Neutrophil (primary cell): ENCODE measurements around the gene ERGIC1.

Experiments
- H3K27ac ChIP-seq: fragments of 200-600 bp; sonication (generic); 2 replicates; pipeline ENCODE4 v1.5.1; 2016; ENCODE audit warnings: mild to moderate bottlenecking, moderate library complexity
- H3K27me3 ChIP-seq: fragments of 200-600 bp; sonication (generic); 2 replicates; pipeline ENCODE4 v1.6.0; 2016; ENCODE audit warnings: mild to moderate bottlenecking
- H3K36me3 ChIP-seq: fragments of 200-600 bp; sonication (generic); 2 replicates; pipeline ENCODE4 v1.5.1; 2017
- H3K4me1 ChIP-seq, 2 experiments: fragments of 200-600 bp in 1 of 2; sonication (generic) in 1 of 2; 1 replicate in 1 of 2; 2 replicates in 1 of 2; pipeline versions ENCODE4 v1.5.1 to v1.6.1; 2013 to 2016; ENCODE audit warnings: low read depth in 1 of 2, low read length in 1 of 2, mild to moderate bottlenecking in 1 of 2, moderate library complexity in 1 of 2; ENCODE audit not compliant: control insufficient read depth in 1 of 2, insufficient read depth in 1 of 2
- H3K4me3 ChIP-seq, 2 experiments: fragments of 200-600 bp in 1 of 2; sonication (generic) in 1 of 2; 1 replicate in 1 of 2; 2 replicates in 1 of 2; pipeline ENCODE4 v1.5.1; 2013 to 2016; ENCODE audit warnings: low read depth in 1 of 2, low read length in 1 of 2, mild to moderate bottlenecking in 1 of 2, moderate library complexity in 1 of 2
- H3K9me3 ChIP-seq: fragments of 200-600 bp; sonication (generic); 2 replicates; pipeline ENCODE4 v1.5.1; 2016
- CTCF ChIP-seq: fragments of 200-600 bp; sonication (generic); IDR thresholded peaks from 2 replicates; pipeline ENCODE4 v1.5.1; 2016; ENCODE audit warnings: antibody characterized with exemption

The ERGIC1 gene

GRCh38 chr5:172969921-172970320 lies 135.9 kb downstream of the ERGIC1 start:
- Histone ChIP-seq H3K27ac (peak overlapping the region; percentile 85), H3K9me3 (no peaks in the 10 kb centered on the region), H3K36me3 (no peaks in the 10 kb centered on the region), H3K27me3 (no peaks in the 10 kb centered on the region), H3K4me1 (peaks cover 22 to 24% of the 10 kb centered on the region in 2 experiments), H3K4me3 (peak overlapping the region in 1 of 2 experiments; percentile 41)
- no peak for TF ChIP-seq CTCF

GRCh38 chr5:172971482-172971881 lies 137.4 kb downstream of the ERGIC1 start:
- peaks cover 22 to 24% of the 10 kb centered on the region in 2 experiments for H3K4me1 ChIP-seq
- no peak overlapping the region for H3K4me3 ChIP-seq
- TF ChIP-seq CTCF, result no peak

GRCh38 chr5:172972552-172972951 lies 138.5 kb downstream of the ERGIC1 start:
- Histone ChIP-seq H3K27ac (no peak overlapping the region), H3K27me3 (peaks cover 17% of the 10 kb centered on the region), H3K9me3 (no peaks in the 10 kb centered on the region), H3K4me3 (no peak overlapping the region), H3K4me1 (peaks cover 22 to 24% of the 10 kb centered on the region in 2 experiments), H3K36me3 (no peaks in the 10 kb centered on the region)
- TF ChIP-seq CTCF, result no peak

More at GRCh38 chr5:172971482-172971881, 137.4 kb downstream of the ERGIC1 start:
- Histone ChIP-seq H3K9me3 (no peaks in the 10 kb centered on the region), H3K36me3 (no peaks in the 10 kb centered on the region), H3K27ac (no peak overlapping the region), H3K27me3 (peaks cover 8% of the 10 kb centered on the region)

- Histone ChIP-seq H3K27me3 (peaks cover 24% of the 10 kb centered on the region), H3K4me3 (no peak overlapping the region), H3K4me1 (peaks cover 21% of the 10 kb centered on the region in 2 experiments), H3K36me3 (no peaks in the 10 kb centered on the region), H3K27ac (no peak overlapping the region), H3K9me3 (no peaks in the 10 kb centered on the region)
- no peak for TF ChIP-seq CTCF
These were observed 139.3 kb downstream of the ERGIC1 start for GRCh38 chr5:172973127-172973916.

GRCh38 chr5:172973931-172974330 lies 139.9 kb downstream of the ERGIC1 start:
- H3K36me3 ChIP-seq, result no peaks in the 10 kb centered on the region
- no peaks in the 10 kb centered on the region for H3K9me3 ChIP-seq
- H3K4me3 ChIP-seq, result no peak overlapping the region
- H3K27ac ChIP-seq, result no peak overlapping the region
- TF ChIP-seq CTCF, result no peak
- peaks cover 24% of the 10 kb centered on the region for H3K27me3 ChIP-seq
- H3K4me1 ChIP-seq, result peaks cover 15% of the 10 kb centered on the region in 2 experiments
